Ishikawa (cell line): Measurements from ENCODE around the gene PRKN.

Source experiments
- CEBPB ChIP-seq: IDR thresholded peaks from 2 replicates; pipeline ENCODE4 v1.6.1; 2012
- EGR1 ChIP-seq: IDR thresholded peaks from 2 replicates; pipeline ENCODE4 v1.6.1; 2012
- EP300 ChIP-seq: IDR thresholded peaks from 2 replicates; pipeline ENCODE4 v1.6.1; 2012; ENCODE audit warnings: borderline replicate concordance
- MAX ChIP-seq: IDR thresholded peaks from 2 replicates; pipeline ENCODE4 v1.6.1; 2012
- NFIC ChIP-seq: IDR thresholded peaks from 2 replicates; pipeline ENCODE4 v1.6.1; 2012
- TAF1 ChIP-seq: IDR thresholded peaks from 2 replicates; pipeline ENCODE4 v1.6.1; 2012; ENCODE audit warnings: low read depth, mild to moderate bottlenecking
- TCF12 ChIP-seq: IDR thresholded peaks from 2 replicates; pipeline ENCODE4 v1.6.1; 2012; ENCODE audit warnings: low read depth
- TEAD4 ChIP-seq: IDR thresholded peaks from 2 replicates; pipeline ENCODE4 v1.6.1; 2012
- USF1 ChIP-seq: IDR thresholded peaks from 2 replicates; pipeline ENCODE4 v1.6.1; 2012
- YY1 ChIP-seq: IDR thresholded peaks from 2 replicates; pipeline ENCODE4 v1.6.1; 2012; ENCODE audit warnings: low read depth
- TF ChIP-seq, protein P1 (sequence below): IDR thresholded peaks from 2 replicates; pipeline ENCODE4 v1.6.1; 2012; ENCODE audit warnings: low read depth, mild to moderate bottlenecking

GRCh38 chr6:161844804-161845203 is 882.8 kb downstream of the PRKN start:
- TF ChIP-seq EP300: no peak
- TF ChIP-seq, protein P1, sequence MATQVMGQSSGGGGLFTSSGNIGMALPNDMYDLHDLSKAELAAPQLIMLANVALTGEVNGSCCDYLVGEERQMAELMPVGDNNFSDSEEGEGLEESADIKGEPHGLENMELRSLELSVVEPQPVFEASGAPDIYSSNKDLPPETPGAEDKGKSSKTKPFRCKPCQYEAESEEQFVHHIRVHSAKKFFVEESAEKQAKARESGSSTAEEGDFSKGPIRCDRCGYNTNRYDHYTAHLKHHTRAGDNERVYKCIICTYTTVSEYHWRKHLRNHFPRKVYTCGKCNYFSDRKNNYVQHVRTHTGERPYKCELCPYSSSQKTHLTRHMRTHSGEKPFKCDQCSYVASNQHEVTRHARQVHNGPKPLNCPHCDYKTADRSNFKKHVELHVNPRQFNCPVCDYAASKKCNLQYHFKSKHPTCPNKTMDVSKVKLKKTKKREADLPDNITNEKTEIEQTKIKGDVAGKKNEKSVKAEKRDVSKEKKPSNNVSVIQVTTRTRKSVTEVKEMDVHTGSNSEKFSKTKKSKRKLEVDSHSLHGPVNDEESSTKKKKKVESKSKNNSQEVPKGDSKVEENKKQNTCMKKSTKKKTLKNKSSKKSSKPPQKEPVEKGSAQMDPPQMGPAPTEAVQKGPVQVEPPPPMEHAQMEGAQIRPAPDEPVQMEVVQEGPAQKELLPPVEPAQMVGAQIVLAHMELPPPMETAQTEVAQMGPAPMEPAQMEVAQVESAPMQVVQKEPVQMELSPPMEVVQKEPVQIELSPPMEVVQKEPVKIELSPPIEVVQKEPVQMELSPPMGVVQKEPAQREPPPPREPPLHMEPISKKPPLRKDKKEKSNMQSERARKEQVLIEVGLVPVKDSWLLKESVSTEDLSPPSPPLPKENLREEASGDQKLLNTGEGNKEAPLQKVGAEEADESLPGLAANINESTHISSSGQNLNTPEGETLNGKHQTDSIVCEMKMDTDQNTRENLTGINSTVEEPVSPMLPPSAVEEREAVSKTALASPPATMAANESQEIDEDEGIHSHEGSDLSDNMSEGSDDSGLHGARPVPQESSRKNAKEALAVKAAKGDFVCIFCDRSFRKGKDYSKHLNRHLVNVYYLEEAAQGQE: no peak
- TF ChIP-seq EGR1: no peak
- no peak for TF ChIP-seq TCF12
- no peak for TF ChIP-seq CEBPB
- no peak for TF ChIP-seq MAX
- TF ChIP-seq TAF1: no peak
- no peak for TF ChIP-seq NFIC
- TF ChIP-seq TEAD4: no peak
- no peak for TF ChIP-seq USF1
- TF ChIP-seq YY1: no peak
